Naive thymus-derived CD8-positive, alpha-beta T cell (primary cell): ENCODE data around the gene BTN1A1. TPM values are rescaled to one million over a fixed set of nuclear protein-coding genes. Genes with fewer than 3 reads are reported as not detected.

Experiments
- ATAC-seq, 2 donors: fragments of 150-1000 bp; cut with Tn5 transposase in 1 of 2; sonication (Bioruptor Pico), chemical (Tn5 transposase) in 1 of 2; 1 replicate in 1 of 2; 2 replicates in 1 of 2; pipeline ENCODE4 v1.10.0; 2021; ENCODE audit warnings: mild to moderate bottlenecking in 2 of 2, moderate library complexity in 2 of 2
- POLR2A ChIA-PET: fragments of 350-600 bp; sonication (Branson Sonifier 250); formaldehyde crosslinking; loops from one replicate; lab custom pipeline; 2021; ENCODE audit warnings: antibody characterized with exemption; lab: Charles Lee
- DNase-seq, 10 donors: peaks; one replicate each; pipeline versions ENCODE4 v3.0.0 to v3.0.0-alpha.2; 2020 to 2022
- H3K27ac Mint-ChIP-seq, 10 donors: one replicate each; pipeline ENCODE4 v1.8.0; 2020 to 2022; ENCODE audit warnings: mild to moderate bottlenecking in 10 of 10, mixed read lengths in 10 of 10, moderate library complexity in 4 of 10, inconsistent platforms in 1 of 10
- H3K27me3 Mint-ChIP-seq, 5 donors: one replicate each; pipeline ENCODE4 v1.8.0; 2021 to 2022; ENCODE audit warnings: mixed read lengths in 5 of 5
- H3K36me3 Mint-ChIP-seq, 3 donors: one replicate each; pipeline ENCODE4 v1.8.0; 2020 to 2022; ENCODE audit warnings: mixed read lengths in 3 of 3, mild to moderate bottlenecking in 2 of 3, inconsistent platforms in 1 of 3
- H3K4me1 Mint-ChIP-seq, 4 donors: one replicate each; pipeline ENCODE4 v1.8.0; 2021 to 2022; ENCODE audit warnings: mixed read lengths in 4 of 4
- H3K4me3 Mint-ChIP-seq, 10 donors: one replicate each; pipeline ENCODE4 v1.8.0; 2020 to 2022; ENCODE audit warnings: mild to moderate bottlenecking in 10 of 10, mixed read lengths in 10 of 10, moderate library complexity in 6 of 10, inconsistent platforms in 1 of 10
- H3K9me3 Mint-ChIP-seq, 9 donors: one replicate each; pipeline ENCODE4 v1.8.0; 2020 to 2022; ENCODE audit warnings: mixed read lengths in 9 of 9, mild to moderate bottlenecking in 3 of 9, inconsistent platforms in 1 of 9, moderate library complexity in 1 of 9
- polyA plus RNA-seq, 3 donors: library from polyadenylated mRNA; unstranded; fragments of 300-500 nt; fragmentation: Illumina TruSeq; gene quantifications; one replicate each; pipeline ENCODE4 v1.2.3, GENCODE V29; 2021
- total RNA-seq, 8 experiments: library from RNA in 2 of 8; stranded (reverse) in 2 of 8; gene quantifications; one replicate each; pipeline ENCODE4 v1.2.3 and lab custom pipeline; 2021 to 2026

The BTN1A1 gene
- total and polyA plus RNA-seq, 5 experiments from 2014 or later, result not detected

DNA sequence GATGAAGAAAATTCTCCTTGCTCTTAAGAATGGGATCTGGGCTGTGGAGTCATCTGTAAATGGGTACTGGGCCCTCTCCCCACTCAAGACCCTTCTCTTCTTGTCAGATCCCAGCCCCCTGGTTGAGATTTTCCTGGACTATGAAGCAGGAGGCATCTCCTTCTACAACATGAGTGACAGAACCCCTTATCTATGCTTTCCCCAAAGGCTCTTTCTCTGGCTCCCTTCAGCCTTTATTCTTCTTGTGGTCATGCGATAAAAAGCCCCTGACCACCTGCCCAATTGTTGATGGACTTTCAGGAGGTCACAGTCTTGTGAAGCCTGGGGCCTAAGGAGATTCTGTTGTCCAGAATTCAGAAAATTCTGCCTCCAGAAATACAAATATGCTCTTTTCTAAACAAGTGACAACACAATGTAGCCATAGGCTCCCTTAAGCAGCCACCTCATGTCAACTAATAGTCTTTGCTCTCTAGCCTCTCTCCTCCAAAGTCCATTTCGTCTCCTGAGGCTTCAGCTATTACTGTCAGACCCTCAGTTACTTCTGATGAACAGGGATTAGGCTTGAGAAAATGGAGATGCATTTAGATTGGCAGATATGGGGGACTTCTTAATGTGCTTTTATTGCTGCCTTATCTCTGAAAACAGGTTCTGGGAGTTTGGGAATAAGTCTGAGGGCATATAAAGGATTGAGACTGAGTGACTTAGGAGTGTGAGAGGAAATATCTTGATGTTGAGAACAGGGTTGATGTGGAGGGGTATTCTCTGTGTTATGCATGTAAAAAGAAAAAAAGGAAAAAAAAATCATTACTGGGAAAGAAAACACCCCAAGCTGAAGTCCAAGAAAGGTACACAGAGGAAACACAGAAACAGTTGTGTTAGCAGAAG lies 21.8 kb upstream of the BTN1A1 start:
- H3K27ac Mint-ChIP-seq, result peak overlapping the region in 9 of 10 donors; percentile 0 to 98 (median 54)
- no peaks in the 10 kb centered on the region for H3K9me3 Mint-ChIP-seq
- no peaks in the 10 kb centered on the region for H3K36me3 Mint-ChIP-seq
- peaks cover 22 to 57% (median 50%) of the 10 kb centered on the region in 4 donors for H3K4me1 Mint-ChIP-seq
- no peak for DNase-seq
- POLR2A ChIA-PET, result interaction anchor here (1.6 kb wide), 1 partner anchor 10 kb away, joined by 5 read pairs; no protein-coding TSS in a partner anchor
- ATAC-seq, result no peak
- no peak overlapping the region for H3K4me3 Mint-ChIP-seq
- no peaks in the 10 kb centered on the region for H3K27me3 Mint-ChIP-seq

DNA sequence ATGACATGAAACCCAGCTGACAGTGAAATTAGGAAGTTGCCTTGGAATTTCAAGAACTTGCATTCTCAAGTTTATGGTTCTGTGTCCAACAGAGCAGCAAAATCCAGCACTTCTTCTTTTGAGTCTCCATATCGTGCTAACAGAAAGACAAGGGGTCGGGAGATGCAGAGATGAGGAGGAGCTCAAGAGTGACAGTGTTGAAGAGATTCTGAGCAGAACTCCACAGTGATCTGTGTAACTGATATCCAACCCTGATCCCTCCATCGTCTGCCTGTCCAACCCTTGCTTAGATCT lies 21.2 kb upstream of the BTN1A1 start:
- Mint-ChIP-seq H3K9me3 (no peaks in the 10 kb centered on the region), H3K27ac (peak overlapping the region in 1 of 10 donors; percentile 98), H3K27me3 (no peaks in the 10 kb centered on the region), H3K36me3 (no peaks in the 10 kb centered on the region), H3K4me1 (peaks cover 20 to 52% (median 46%) of the 10 kb centered on the region in 4 donors), H3K4me3 (no peak overlapping the region)
- POLR2A ChIA-PET, result interaction anchor here (1.6 kb wide), 1 partner anchor 9 kb away, joined by 5 read pairs; no protein-coding TSS in a partner anchor
- ATAC-seq (no peak), DNase-seq (no peak)

DNA sequence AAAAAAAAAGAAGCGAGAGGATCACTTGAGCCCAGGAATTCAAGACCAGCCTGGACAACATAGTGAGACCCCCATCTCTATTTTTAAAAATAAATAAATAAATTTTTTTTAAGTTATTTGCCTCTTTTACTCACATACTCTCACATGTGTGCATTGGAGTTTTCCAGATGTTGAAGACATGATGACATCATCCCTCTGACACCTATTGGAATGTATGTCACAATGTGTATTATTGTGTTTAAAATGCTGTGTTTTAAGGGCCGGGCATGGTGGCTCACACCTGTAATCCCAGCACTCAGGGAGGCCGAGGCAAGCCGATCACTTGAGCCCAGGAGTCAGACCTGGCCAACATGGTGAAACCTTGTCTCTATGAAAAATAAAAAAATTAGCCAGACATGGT lies 17.8 kb upstream of the BTN1A1 start:
- no peak overlapping the region for H3K4me3 Mint-ChIP-seq
- peaks cover 0 to 3% (median 0%) of the 10 kb centered on the region in 3 donors for H3K36me3 Mint-ChIP-seq
- H3K27me3 Mint-ChIP-seq, result no peaks in the 10 kb centered on the region
- DNase-seq, result no peak
- POLR2A ChIA-PET, result interaction anchor here (0.7 kb wide), 1 partner anchor 8 kb away, joined by 3 read pairs; no protein-coding TSS in a partner anchor
- ATAC-seq, result no peak
- H3K9me3 Mint-ChIP-seq, result peaks cover 0 to 15% (median 2%) of the 10 kb centered on the region in 9 donors
- no peak overlapping the region for H3K27ac Mint-ChIP-seq
- peaks cover 5 to 21% (median 18%) of the 10 kb centered on the region in 4 donors for H3K4me1 Mint-ChIP-seq

DNA sequence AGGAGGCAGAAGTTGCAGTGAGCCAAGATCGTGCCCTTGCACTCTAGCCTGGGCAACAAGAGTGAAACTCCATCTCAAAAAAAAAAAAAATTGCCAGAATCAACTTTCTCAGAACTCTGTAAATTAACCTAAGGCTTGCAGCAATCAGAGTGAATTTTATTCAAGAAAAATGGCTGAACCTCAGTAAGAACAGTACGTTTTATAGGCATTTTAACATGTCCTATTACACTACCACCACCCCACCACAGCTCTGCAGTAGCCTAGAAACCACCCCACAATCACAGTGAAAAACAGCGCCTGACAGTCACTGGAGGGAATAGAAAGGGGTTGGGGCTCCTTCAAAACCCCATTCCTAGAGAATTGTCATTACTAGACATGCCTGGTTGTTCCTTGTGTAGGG lies 16.4 kb upstream of the BTN1A1 start:
- no peaks in the 10 kb centered on the region for H3K27me3 Mint-ChIP-seq

DNA sequence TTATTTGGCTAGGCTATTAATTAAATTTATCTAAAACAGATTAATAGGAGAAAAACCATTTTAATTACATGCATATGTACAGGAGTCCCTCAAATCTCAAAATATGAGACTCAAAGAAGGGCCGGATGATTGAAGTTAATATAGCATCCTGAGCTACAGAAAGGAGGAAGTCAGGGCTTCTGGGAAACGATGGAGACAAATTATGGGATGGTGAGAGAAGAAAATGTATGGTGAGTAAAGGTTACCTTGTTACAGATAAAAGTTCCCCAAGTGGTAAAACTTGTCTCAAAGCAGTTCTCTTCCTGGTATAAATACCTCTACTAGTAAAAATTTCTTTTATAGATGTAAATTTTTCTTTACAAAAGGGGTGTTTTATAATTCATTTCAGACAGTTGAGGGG lies 15.9 kb upstream of the BTN1A1 start:
- no peak overlapping the region for H3K4me3 Mint-ChIP-seq
- H3K36me3 Mint-ChIP-seq, result peaks cover 0 to 10% (median 7%) of the 10 kb centered on the region in 3 donors
- H3K9me3 Mint-ChIP-seq, result peaks cover 0 to 23% (median 9%) of the 10 kb centered on the region in 9 donors
- DNase-seq (no peak), ATAC-seq (no peak)
- H3K27me3 Mint-ChIP-seq, result no peaks in the 10 kb centered on the region
- POLR2A ChIA-PET, result interaction anchor here (1.2 to 2.2 kb wide), 2 partner anchors 10 to 18 kb away, joined by 4 to 13 read pairs; no protein-coding TSS in a partner anchor
- H3K4me1 Mint-ChIP-seq, result peaks cover 0 to 5% (median 2%) of the 10 kb centered on the region in 4 donors
- H3K27ac Mint-ChIP-seq, result peak overlapping the region in 1 of 10 donors; percentile 16

More for the DNA sequence above, 16.4 kb upstream of the BTN1A1 start:
- Mint-ChIP-seq H3K4me3 (no peak overlapping the region), H3K4me1 (peaks cover 1 to 8% (median 4%) of the 10 kb centered on the region in 4 donors), H3K36me3 (peaks cover 0 to 10% (median 7%) of the 10 kb centered on the region in 3 donors), H3K27ac (no peak overlapping the region), H3K9me3 (peaks cover 0 to 23% (median 9%) of the 10 kb centered on the region in 9 donors)
- DNase-seq (no peak), ATAC-seq (no peak)
- POLR2A ChIA-PET, result interaction anchor here (1.2 to 2.2 kb wide), 2 partner anchors 10 to 18 kb away, joined by 4 to 13 read pairs; no protein-coding TSS in a partner anchor

DNA sequence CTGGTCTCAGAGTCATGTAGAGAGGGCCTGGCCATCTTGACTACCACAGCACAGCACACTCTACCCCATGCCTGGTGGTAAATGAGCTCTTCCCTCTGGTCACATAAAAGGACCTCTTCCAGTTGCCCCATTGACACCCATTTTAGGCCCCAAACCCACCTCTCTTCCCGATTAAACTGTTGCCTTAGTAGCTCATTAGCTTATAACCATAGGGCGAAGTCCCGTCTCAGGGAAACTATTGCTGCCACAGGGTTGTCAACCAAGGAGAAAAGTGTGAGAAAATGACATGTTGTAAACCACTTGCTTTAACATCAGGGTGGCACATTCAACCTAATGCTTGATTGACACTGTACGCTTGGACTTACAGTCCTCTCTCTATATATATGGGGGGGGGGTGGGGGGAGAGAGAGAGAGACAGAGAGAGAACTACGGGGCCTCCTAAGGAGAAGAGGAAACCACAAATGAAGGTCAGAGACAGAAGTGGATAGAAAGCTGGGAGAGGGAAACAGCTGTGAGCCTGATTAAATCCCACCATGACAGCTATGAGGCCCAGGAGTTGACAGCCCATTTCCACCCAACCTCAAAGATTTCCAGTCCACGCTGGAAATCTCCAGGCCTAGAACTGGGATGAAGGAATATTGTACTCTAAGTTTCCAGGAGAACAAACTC lies 14.9 kb upstream of the BTN1A1 start:
- Mint-ChIP-seq H3K36me3 (peaks cover 0 to 10% (median 7%) of the 10 kb centered on the region in 3 donors), H3K27me3 (no peaks in the 10 kb centered on the region), H3K9me3 (peaks cover 0 to 23% (median 9%) of the 10 kb centered on the region in 9 donors), H3K4me1 (peaks cover 0 to 2% (median 0%) of the 10 kb centered on the region in 4 donors), H3K27ac (no peak overlapping the region), H3K4me3 (no peak overlapping the region)
- POLR2A ChIA-PET, result interaction anchor here (1.2 to 2.2 kb wide), 2 partner anchors 11 to 17 kb away, joined by 4 to 13 read pairs; no protein-coding TSS in a partner anchor
- ATAC-seq, result no peak
- no peak for DNase-seq

DNA sequence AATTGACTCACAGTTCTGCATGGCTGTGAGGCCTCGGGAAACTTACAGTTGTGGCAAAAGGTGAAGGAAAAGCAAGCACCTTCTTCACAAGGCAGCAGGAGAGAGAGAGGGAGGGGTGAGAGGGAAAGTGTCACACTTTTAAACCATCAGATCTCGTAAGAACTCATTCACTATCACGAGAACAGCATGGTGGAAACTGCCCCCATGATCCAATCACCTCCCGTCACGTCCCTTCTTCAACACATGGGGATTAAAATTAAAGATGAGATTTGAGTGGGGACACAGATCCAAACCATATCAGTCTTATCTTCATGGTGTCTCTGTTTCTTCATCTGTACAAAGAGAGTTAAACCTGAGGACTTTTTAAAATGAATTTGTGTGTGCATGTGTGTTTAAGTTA lies 13.7 kb upstream of the BTN1A1 start:
- ATAC-seq, result no peak
- Mint-ChIP-seq H3K4me1 (no peaks in the 10 kb centered on the region), H3K4me3 (no peak overlapping the region), H3K36me3 (peaks cover 0 to 10% (median 7%) of the 10 kb centered on the region in 3 donors), H3K27me3 (no peaks in the 10 kb centered on the region), H3K9me3 (peaks cover 0 to 23% (median 9%) of the 10 kb centered on the region in 9 donors), H3K27ac (no peak overlapping the region)
- DNase-seq, result no peak
- POLR2A ChIA-PET, result no interaction called here

DNA sequence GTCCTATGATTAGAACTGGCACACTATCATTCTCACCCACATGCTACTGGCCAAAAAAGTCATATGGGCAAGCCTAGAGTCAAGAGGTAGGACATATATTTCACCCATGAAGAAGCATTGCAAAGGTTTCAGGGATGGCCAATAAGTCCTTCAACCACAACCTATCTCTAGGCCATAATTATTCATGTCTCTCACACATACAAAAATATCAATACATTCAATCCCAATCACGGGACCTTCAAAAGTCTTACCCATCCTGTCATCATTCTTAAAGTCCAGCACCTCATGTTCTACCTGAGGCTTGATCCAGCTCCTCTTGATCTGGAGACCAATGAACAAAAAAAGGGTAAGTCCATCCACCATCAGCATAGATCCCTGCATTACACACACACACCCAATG lies 12.6 kb upstream of the BTN1A1 start:
- no peaks in the 10 kb centered on the region for H3K27me3 Mint-ChIP-seq
- peaks cover 0 to 10% (median 7%) of the 10 kb centered on the region in 3 donors for H3K36me3 Mint-ChIP-seq
- H3K27ac Mint-ChIP-seq, result no peak overlapping the region
- no peak for DNase-seq
- no peak overlapping the region for H3K4me3 Mint-ChIP-seq
- no peaks in the 10 kb centered on the region for H3K4me1 Mint-ChIP-seq
- no peak for ATAC-seq
- peaks cover 0 to 23% (median 9%) of the 10 kb centered on the region in 9 donors for H3K9me3 Mint-ChIP-seq
- POLR2A ChIA-PET, result interaction anchor here (0.5 to 1.8 kb wide), 3 partner anchors 9 to 14 kb away, joined by 3 to 7 read pairs (median 5); no protein-coding TSS in a partner anchor

DNA sequence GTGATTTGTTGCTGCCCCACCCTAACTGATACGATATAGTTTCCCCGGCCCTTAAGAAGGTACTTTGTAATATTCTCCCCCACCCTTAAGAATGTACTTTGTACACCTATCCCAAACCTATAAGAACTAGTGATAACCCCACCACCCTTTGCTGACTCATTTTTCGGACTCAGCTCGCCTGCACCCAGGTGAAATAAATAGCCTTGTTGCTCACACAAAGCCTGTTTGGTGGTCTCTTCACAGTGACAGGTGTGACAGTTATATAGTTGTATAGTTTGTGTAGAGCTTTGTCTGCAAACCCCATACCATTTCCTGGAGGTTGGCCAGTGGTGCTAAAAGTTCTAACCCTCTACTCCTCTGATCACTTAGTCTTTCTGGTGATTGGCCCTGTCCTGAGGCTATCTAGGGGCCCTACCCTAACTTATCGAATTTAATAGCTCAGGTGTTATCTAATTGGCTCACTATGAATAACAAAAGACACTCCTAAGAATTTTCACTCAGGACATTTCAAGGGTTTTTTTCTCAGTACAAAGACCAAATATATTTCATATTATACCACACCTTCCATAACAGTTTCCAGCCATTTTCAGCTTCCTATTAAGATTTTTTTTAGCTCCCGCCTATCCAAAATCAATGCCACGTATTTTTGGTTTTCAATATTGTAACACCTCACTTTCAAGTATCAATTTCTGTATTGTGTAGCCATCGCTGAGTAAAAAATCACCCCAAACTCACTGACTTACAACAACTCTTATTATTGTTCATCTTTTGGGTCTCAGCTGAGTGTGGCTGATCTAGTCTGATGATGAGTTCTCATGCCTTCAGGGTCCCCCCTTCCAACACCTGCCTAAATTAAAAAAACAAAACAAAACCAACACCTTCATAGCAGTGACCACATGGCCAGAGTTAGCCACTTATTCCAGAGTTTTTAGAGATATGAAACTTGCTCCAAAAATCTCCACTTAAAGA lies 9.8 kb upstream of the BTN1A1 start:
- peaks cover 0 to 10% (median 0%) of the 10 kb centered on the region in 4 donors for H3K4me1 Mint-ChIP-seq
- ATAC-seq (no peak), DNase-seq (no peak)
- POLR2A ChIA-PET, result interaction anchor here (0.7 kb wide), 1 partner anchor 106 kb away, joined by 3 read pairs; no protein-coding TSS in a partner anchor
- H3K9me3 Mint-ChIP-seq, result peaks cover 0 to 23% (median 9%) of the 10 kb centered on the region in 9 donors
- H3K27me3 Mint-ChIP-seq, result no peaks in the 10 kb centered on the region
- H3K27ac Mint-ChIP-seq, result peak overlapping the region in 1 of 10 donors; percentile 27
- no peak overlapping the region for H3K4me3 Mint-ChIP-seq
- H3K36me3 Mint-ChIP-seq, result peaks cover 0 to 10% (median 7%) of the 10 kb centered on the region in 3 donors

DNA sequence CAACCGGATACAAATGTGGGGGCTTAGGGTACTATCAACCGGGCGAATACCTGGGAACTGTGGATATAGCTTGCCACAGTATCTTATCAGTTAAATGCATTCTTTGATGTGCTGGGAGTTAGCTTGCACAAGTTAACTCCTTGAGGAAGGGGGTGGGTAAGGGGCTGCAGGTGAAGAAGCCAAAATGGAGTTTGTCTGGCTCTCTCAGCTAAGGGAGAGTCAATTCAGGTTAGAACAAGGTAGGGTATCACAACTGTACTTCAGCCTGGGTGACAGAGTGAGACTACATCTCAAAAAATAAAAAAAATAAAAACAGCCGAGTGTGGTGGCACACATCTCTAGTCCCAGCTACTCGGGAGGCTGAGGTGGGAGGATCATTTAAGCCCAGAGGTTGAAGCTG lies 8.5 kb upstream of the BTN1A1 start:
- Mint-ChIP-seq H3K27me3 (no peaks in the 10 kb centered on the region), H3K4me3 (no peak overlapping the region), H3K4me1 (peaks cover 0 to 10% (median 0%) of the 10 kb centered on the region in 4 donors), H3K36me3 (peaks cover 0 to 10% (median 7%) of the 10 kb centered on the region in 3 donors), H3K9me3 (peaks cover 0 to 15% (median 8%) of the 10 kb centered on the region in 9 donors), H3K27ac (no peak overlapping the region)
- POLR2A ChIA-PET, result interaction anchor here (0.6 kb wide), 1 partner anchor 43 kb away, joined by 5 read pairs; no protein-coding TSS in a partner anchor
- ATAC-seq, result no peak
- no peak for DNase-seq

DNA sequence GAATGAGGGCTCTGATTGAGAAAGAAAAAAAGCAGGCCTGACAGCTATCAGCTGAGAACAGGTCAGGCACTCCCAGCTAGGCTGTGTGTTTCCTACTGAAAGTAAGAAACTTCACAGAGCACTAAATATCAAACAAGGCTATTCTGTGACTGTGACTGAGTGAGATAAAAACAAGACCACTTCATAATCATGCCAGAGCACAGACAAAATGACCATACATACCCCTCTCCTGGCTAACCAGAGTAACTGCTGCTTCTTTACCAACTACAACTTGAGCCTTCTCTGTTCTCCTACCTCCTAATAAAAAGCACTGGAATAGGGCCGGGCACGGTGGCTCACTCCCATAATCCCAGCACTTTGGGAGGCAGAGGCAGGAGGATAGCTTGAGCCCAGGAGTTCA lies 6.8 kb upstream of the BTN1A1 start:
- Mint-ChIP-seq H3K9me3 (no peaks in the 10 kb centered on the region), H3K27me3 (no peaks in the 10 kb centered on the region), H3K4me1 (peaks cover 0 to 10% (median 3%) of the 10 kb centered on the region in 4 donors), H3K27ac (no peak overlapping the region), H3K36me3 (no peaks in the 10 kb centered on the region), H3K4me3 (no peak overlapping the region)
- DNase-seq (peak in 2 of 10 donors; percentile 27 to 35), ATAC-seq (peak; percentile 77 to 81)
- POLR2A ChIA-PET, result interaction anchor here (0.6 kb wide), 1 partner anchor 297 kb away, joined by 3 read pairs; no protein-coding TSS in a partner anchor
